K562 (cell line): ENCODE measurements around the gene CYP2A6. TPM values are rescaled to one million over a fixed set of nuclear protein-coding genes. Genes with fewer than 3 reads are reported as not detected.

Experiments
- ARID1B ChIP-seq: fragments of 450-650 bp; IDR thresholded peaks from 2 replicates; pipeline ENCODE4 v1.6.1; 2016; ENCODE audit warnings: antibody characterized with exemption, mild to moderate bottlenecking, inconsistent platforms
- ELF1 ChIP-seq: fragments of 200-800 bp; sonication (Bioruptor generic); IDR thresholded peaks from 2 replicates; pipeline ENCODE4 v1.6.1; 2016; ENCODE audit warnings: missing genetic modification characterization, missing compliant biosample characterization
- GABPA ChIP-seq: fragments of 200-800 bp; sonication (Bioruptor generic); conservative IDR thresholded peaks from 2 replicates; pipeline ENCODE4 v1.6.1; 2016; ENCODE audit warnings: low read depth, missing genetic modification characterization, missing compliant biosample characterization
- HDAC2 ChIP-seq: fragments of 450-650 bp; IDR thresholded peaks from 2 replicates; pipeline ENCODE4 v1.6.1; 2016; ENCODE audit warnings: mild to moderate bottlenecking
- NRF1 ChIP-seq, 2 experiments: fragments of 450-650 bp; IDR thresholded peaks in 1 of 2; conservative IDR thresholded peaks in 1 of 2; 2 replicates each; pipeline ENCODE4 v1.6.1; 2014; ENCODE audit warnings: mild to moderate bottlenecking in 2 of 2
- POLR2A ChIP-seq: fragments of 450-650 bp; conservative IDR thresholded peaks from 2 replicates; pipeline ENCODE4 v1.6.1; 2016
- POLR2B ChIP-seq: fragments of 450-650 bp; IDR thresholded peaks from 2 replicates; pipeline ENCODE4 v1.6.1; 2018; ENCODE audit warnings: low read depth; ENCODE audit not compliant: partially characterized antibody
- ZEB2 ChIP-seq: fragments of 450-650 bp; IDR thresholded peaks from 2 replicates; pipeline ENCODE4 v1.6.1; 2016
- polyA plus RNA-seq, 8 experiments: library from polyadenylated mRNA; depleted of rRNA in 4 of 8; stranded (reverse) in 5 of 8; unstranded in 3 of 8; fragments of >200 nt; fragmentation: Nextera tagmentation in 2 of 8; fragmentation: Illumina TruSeq in 1 of 8; extraction: Ambion mirVana in 2 of 8; extraction: Trizol in 1 of 8; gene quantifications; 2 replicates each; pipeline versions ENCODE4 v1.2.1 to v1.2.3, GENCODE V29; 2011 to 2014; ENCODE audit warnings: inconsistent platforms in 1 of 8, missing spikeins in 1 of 8
- total RNA-seq, 7 experiments: library from RNA; depleted of rRNA in 6 of 7; stranded (reverse); fragments of >200 nt in 6 of 7; fragmentation: Illumina TruSeq in 2 of 7; extraction: Trizol in 2 of 7; gene quantifications; 2 replicates each; pipeline versions ENCODE4 v1.2.1 to v1.2.3, GENCODE V29; 2011 to 2021; ENCODE audit warnings: low replicate concordance in 1 of 7
- TF ChIP-seq, protein P1 (sequence below), 2 experiments: fragments of 450-650 bp; conservative IDR thresholded peaks; 2 replicates each; pipeline ENCODE4 v1.6.1; 2017; ENCODE audit warnings: mild to moderate bottlenecking in 2 of 2, moderate library complexity in 2 of 2
- TF ChIP-seq, protein P2 (sequence below): fragments of 450-650 bp; IDR thresholded peaks from 2 replicates; pipeline ENCODE4 v1.6.1; 2017; ENCODE audit warnings: antibody characterized with exemption, mild to moderate bottlenecking
- TF ChIP-seq, protein P3 (sequence below): sonication (generic); formaldehyde crosslinking; IDR thresholded peaks from 2 replicates; pipeline ENCODE4 v1.9.0; 2022; ENCODE audit warnings: mild to moderate bottlenecking, missing genetic modification reagents
- TF ChIP-seq, protein P4 (sequence below): fragments of 450-650 bp; IDR thresholded peaks from 2 replicates; pipeline ENCODE4 v1.6.1; 2014; ENCODE audit warnings: low read depth, mild to moderate bottlenecking, moderate library complexity, borderline replicate concordance

Gene CYP2A6
- total and polyA plus RNA-seq, 9 of the 15 experiments (the other 6 are each of a cell fraction or from before 2014, with no cell fraction given): 0.31 TPM; not detected in 8

DNA sequence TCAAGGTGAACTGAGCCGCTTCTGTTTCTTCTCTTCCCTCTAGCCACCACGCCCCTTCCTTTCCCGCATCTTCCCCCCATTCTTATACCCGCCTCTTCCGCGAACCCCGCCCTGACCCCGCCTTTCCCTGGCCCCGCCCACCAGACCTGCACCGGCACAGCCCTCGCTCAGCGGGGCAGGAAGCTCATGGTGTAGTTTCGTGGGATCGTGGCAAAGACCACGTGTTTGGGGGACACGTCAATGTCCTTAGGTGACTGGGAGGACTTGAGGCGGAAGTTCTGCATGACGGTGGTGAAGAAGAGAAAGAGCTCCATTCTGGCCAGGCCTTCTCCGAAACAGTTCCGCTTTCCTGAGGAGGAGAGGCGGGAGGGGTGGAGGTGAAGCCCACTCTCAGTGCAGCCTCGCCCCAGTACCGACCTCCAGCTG lies 25.3 kb upstream of the CYP2A6 start (continued):
- TF ChIP-seq GABPA (tag): 0 out of 2 replicates have a peak, but pooled peaks have one; percentile 24
- TF ChIP-seq ELF1 (tag): 0 out of 2 replicates have a peak, but pooled peaks have one; percentile 38
- 0 out of 4 replicates have a peak, but pooled peaks of 1 of the 2 experiments have one; percentile 37 for TF ChIP-seq NRF1 (conservative IDR thresholded peaks at IDR 0.05 in 1 of 2, IDR thresholded peaks at IDR 0.05 in 1 of 2)
- TF ChIP-seq ZEB2: peak; percentile 60
- peak; percentile 64; the same call in 1 of the 2 replicates for TF ChIP-seq POLR2A
- peak; percentile 34 for TF ChIP-seq POLR2B
- TF ChIP-seq, protein P1, sequence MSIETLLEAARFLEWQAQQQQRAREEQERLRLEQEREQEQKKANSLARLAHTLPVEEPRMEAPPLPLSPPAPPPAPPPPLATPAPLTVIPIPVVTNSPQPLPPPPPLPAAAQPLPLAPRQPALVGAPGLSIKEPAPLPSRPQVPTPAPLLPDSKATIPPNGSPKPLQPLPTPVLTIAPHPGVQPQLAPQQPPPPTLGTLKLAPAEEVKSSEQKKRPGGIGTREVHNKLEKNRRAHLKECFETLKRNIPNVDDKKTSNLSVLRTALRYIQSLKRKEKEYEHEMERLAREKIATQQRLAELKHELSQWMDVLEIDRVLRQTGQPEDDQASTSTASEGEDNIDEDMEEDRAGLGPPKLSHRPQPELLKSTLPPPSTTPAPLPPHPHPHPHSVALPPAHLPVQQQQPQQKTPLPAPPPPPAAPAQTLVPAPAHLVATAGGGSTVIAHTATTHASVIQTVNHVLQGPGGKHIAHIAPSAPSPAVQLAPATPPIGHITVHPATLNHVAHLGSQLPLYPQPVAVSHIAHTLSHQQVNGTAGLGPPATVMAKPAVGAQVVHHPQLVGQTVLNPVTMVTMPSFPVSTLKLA (conservative IDR thresholded peaks at IDR 0.05): peak; percentile 69; a peak in 3 of 4 replicates
- TF ChIP-seq HDAC2: 0 out of 2 replicates have a peak, but pooled peaks have one; percentile 33
- TF ChIP-seq, protein P2, sequence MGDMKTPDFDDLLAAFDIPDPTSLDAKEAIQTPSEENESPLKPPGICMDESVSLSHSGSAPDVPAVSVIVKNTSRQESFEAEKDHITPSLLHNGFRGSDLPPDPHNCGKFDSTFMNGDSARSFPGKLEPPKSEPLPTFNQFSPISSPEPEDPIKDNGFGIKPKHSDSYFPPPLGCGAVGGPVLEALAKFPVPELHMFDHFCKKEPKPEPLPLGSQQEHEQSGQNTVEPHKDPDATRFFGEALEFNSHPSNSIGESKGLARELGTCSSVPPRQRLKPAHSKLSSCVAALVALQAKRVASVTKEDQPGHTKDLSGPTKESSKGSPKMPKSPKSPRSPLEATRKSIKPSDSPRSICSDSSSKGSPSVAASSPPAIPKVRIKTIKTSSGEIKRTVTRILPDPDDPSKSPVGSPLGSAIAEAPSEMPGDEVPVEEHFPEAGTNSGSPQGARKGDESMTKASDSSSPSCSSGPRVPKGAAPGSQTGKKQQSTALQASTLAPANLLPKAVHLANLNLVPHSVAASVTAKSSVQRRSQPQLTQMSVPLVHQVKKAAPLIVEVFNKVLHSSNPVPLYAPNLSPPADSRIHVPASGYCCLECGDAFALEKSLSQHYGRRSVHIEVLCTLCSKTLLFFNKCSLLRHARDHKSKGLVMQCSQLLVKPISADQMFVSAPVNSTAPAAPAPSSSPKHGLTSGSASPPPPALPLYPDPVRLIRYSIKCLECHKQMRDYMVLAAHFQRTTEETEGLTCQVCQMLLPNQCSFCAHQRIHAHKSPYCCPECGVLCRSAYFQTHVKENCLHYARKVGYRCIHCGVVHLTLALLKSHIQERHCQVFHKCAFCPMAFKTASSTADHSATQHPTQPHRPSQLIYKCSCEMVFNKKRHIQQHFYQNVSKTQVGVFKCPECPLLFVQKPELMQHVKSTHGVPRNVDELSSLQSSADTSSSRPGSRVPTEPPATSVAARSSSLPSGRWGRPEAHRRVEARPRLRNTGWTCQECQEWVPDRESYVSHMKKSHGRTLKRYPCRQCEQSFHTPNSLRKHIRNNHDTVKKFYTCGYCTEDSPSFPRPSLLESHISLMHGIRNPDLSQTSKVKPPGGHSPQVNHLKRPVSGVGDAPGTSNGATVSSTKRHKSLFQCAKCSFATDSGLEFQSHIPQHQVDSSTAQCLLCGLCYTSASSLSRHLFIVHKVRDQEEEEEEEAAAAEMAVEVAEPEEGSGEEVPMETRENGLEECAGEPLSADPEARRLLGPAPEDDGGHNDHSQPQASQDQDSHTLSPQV: peak; percentile 61; the same call in 1 of the 2 replicates
- TF ChIP-seq ARID1B: peak; percentile 14; the same call in 1 of the 2 replicates
- TF ChIP-seq, protein P3, sequence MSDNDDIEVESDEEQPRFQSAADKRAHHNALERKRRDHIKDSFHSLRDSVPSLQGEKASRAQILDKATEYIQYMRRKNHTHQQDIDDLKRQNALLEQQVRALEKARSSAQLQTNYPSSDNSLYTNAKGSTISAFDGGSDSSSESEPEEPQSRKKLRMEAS (CRISPR knock-in tag): peak; percentile 13; the same call in 1 of the 2 replicates
- TF ChIP-seq, protein P4, sequence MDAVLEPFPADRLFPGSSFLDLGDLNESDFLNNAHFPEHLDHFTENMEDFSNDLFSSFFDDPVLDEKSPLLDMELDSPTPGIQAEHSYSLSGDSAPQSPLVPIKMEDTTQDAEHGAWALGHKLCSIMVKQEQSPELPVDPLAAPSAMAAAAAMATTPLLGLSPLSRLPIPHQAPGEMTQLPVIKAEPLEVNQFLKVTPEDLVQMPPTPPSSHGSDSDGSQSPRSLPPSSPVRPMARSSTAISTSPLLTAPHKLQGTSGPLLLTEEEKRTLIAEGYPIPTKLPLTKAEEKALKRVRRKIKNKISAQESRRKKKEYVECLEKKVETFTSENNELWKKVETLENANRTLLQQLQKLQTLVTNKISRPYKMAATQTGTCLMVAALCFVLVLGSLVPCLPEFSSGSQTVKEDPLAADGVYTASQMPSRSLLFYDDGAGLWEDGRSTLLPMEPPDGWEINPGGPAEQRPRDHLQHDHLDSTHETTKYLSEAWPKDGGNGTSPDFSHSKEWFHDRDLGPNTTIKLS: peak; percentile 28; the same call in 1 of the 2 replicates
